ENCODE results near the gene GTF2A1. TPM values are rescaled to one million over a fixed set of nuclear protein-coding genes. Genes with fewer than 3 reads are reported as not detected.

Gene GTF2A1
- total and polyA plus RNA-seq, 2 experiments from 2014 or later, result 3.8 to 25.1 TPM

- no peak overlapping the region for H3K27ac ChIP-seq
- TF ChIP-seq EZH2phosphoT487 (IDR thresholded peaks at IDR 0.05; ENCODE audit: low read depth, severe bottlenecking, unreplicated experiment), result no peak
- no peak for TF ChIP-seq EZH2 (IDR thresholded peaks at IDR 0.05; ENCODE audit: borderline replicate concordance)
- TF ChIP-seq, protein P1, sequence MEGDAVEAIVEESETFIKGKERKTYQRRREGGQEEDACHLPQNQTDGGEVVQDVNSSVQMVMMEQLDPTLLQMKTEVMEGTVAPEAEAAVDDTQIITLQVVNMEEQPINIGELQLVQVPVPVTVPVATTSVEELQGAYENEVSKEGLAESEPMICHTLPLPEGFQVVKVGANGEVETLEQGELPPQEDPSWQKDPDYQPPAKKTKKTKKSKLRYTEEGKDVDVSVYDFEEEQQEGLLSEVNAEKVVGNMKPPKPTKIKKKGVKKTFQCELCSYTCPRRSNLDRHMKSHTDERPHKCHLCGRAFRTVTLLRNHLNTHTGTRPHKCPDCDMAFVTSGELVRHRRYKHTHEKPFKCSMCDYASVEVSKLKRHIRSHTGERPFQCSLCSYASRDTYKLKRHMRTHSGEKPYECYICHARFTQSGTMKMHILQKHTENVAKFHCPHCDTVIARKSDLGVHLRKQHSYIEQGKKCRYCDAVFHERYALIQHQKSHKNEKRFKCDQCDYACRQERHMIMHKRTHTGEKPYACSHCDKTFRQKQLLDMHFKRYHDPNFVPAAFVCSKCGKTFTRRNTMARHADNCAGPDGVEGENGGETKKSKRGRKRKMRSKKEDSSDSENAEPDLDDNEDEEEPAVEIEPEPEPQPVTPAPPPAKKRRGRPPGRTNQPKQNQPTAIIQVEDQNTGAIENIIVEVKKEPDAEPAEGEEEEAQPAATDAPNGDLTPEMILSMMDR (IDR thresholded peaks at IDR 0.05; ENCODE audit: poor library complexity), result no peak
- H3K36me3 ChIP-seq (replicated peaks; ENCODE audit: insufficient read depth, low read depth), result no peaks in the 10 kb centered on the region
- H3K9me3 ChIP-seq (ENCODE audit: low read depth), result no peaks in the 10 kb centered on the region
- no peaks in the 10 kb centered on the region for H3K27me3 ChIP-seq
- no peaks in the 10 kb centered on the region for H3K4me1 ChIP-seq (ENCODE audit: insufficient read depth)
- no peak for DNase-seq (ENCODE audit: low spot score)
- no peak overlapping the region for H3K4me2 ChIP-seq
- H2AFZ ChIP-seq, result no peak overlapping the region
- H3K9me2 ChIP-seq (replicated peaks; ENCODE audit: insufficient read depth), result no peaks in the 10 kb centered on the region
- WGBS (ENCODE audit: low lambda C conversion rate, missing lambda C conversion rate), result 74% methylated on average over 3 of the region's 3 CpGs
- no peaks in the 10 kb centered on the region for H4K20me1 ChIP-seq (ENCODE audit: insufficient read depth, poor library complexity, severe bottlenecking)
- H3K79me2 ChIP-seq, result no peaks in the 10 kb centered on the region
- H3K4me3 ChIP-seq, result no peak overlapping the region
Observed at GRCh38 chr14:81144824-81145603, 75.7 kb downstream of the GTF2A1 start.

GRCh38 chr14:81143793-81144192 is 77.0 kb downstream of the GTF2A1 start:
- Histone ChIP-seq H3K9me3 (ENCODE audit: low read depth) (no peaks in the 10 kb centered on the region), H4K20me1 (ENCODE audit: insufficient read depth, poor library complexity, severe bottlenecking) (no peaks in the 10 kb centered on the region), H3K27ac (no peak overlapping the region), H2AFZ (no peak overlapping the region), H3K79me2 (no peaks in the 10 kb centered on the region), H3K27me3 (no peaks in the 10 kb centered on the region), H3K4me1 (ENCODE audit: insufficient read depth) (no peaks in the 10 kb centered on the region), H3K36me3 (replicated peaks; ENCODE audit: insufficient read depth, low read depth) (no peaks in the 10 kb centered on the region), H3K4me3 (no peak overlapping the region), H3K9me2 (replicated peaks; ENCODE audit: insufficient read depth) (no peaks in the 10 kb centered on the region), H3K4me2 (no peak overlapping the region)
- TF ChIP-seq EZH2phosphoT487 (IDR thresholded peaks at IDR 0.05; ENCODE audit: low read depth, severe bottlenecking, unreplicated experiment), result no peak
- WGBS (ENCODE audit: low lambda C conversion rate, missing lambda C conversion rate), result 95% methylated on average over 8 of the region's 8 CpGs
- DNase-seq (ENCODE audit: low spot score), result no peak

DNA sequence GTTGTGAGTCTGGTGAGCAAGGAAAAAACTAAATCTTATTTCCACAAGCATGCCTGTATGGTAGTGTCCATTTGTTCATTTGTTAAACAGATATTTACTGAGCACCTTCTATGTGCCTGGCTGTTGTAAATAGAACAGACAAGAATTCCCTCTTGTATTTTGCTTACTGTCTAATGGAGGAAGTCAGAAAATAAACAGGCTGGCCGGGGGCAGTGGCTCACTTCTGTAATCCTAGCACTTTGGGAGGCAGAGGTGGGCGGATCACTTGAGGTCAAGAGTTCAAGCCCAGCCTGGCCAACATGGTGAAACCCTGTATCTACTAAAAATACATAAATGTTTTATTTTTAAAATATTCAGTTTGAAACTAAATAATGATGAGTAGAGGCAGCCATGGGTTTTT is 79.3 kb downstream of the GTF2A1 start:
- Histone ChIP-seq H3K4me3 (no peak overlapping the region), H3K4me1 (ENCODE audit: insufficient read depth) (no peaks in the 10 kb centered on the region), H3K9me2 (replicated peaks; ENCODE audit: insufficient read depth) (no peaks in the 10 kb centered on the region), H3K79me2 (no peaks in the 10 kb centered on the region), H2AFZ (no peak overlapping the region), H3K27ac (no peak overlapping the region), H4K20me1 (ENCODE audit: insufficient read depth, poor library complexity, severe bottlenecking) (no peaks in the 10 kb centered on the region), H3K36me3 (replicated peaks; ENCODE audit: insufficient read depth, low read depth) (no peaks in the 10 kb centered on the region), H3K4me2 (no peak overlapping the region), H3K27me3 (no peaks in the 10 kb centered on the region), H3K9me3 (ENCODE audit: low read depth) (no peaks in the 10 kb centered on the region)
- TF ChIP-seq, protein P1 (IDR thresholded peaks at IDR 0.05; ENCODE audit: poor library complexity), result no peak
- TF ChIP-seq EZH2 (IDR thresholded peaks at IDR 0.05; ENCODE audit: borderline replicate concordance) (no peak), EZH2phosphoT487 (IDR thresholded peaks at IDR 0.05; ENCODE audit: low read depth, severe bottlenecking, unreplicated experiment) (no peak)
- no peak for DNase-seq (ENCODE audit: low spot score)
- WGBS (ENCODE audit: low lambda C conversion rate, missing lambda C conversion rate), result 59% methylated on average over 2 of the region's 2 CpGs

DNA sequence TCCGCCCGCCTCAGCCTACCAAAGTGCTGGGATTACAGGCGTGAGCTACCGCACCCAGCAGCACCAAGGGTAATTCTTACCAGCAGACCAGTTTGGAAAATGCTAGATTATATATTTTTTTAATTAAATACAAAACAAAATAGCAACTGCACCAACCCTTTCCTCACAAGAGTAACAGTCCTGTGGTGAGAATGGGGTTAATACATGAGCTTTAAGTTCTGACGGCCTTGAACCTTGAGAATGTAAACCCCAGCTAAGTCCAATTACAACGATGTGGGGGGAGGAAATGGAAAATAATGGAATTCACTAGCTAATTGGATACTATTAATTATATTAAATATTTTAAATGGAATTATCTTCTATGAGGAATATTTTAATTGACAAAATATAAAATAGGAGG is 82.3 kb downstream of the GTF2A1 start:
- Histone ChIP-seq H3K9me3 (ENCODE audit: low read depth) (no peaks in the 10 kb centered on the region), H4K20me1 (ENCODE audit: insufficient read depth, poor library complexity, severe bottlenecking) (no peaks in the 10 kb centered on the region), H2AFZ (no peak overlapping the region), H3K27ac (no peak overlapping the region), H3K9me2 (replicated peaks; ENCODE audit: insufficient read depth) (no peaks in the 10 kb centered on the region), H3K79me2 (no peaks in the 10 kb centered on the region), H3K36me3 (replicated peaks; ENCODE audit: insufficient read depth, low read depth) (no peaks in the 10 kb centered on the region), H3K4me1 (ENCODE audit: insufficient read depth) (no peaks in the 10 kb centered on the region), H3K4me3 (no peak overlapping the region), H3K27me3 (no peaks in the 10 kb centered on the region), H3K4me2 (no peak overlapping the region)
- 81% methylated on average over 6 of the region's 6 CpGs for WGBS (ENCODE audit: low lambda C conversion rate, missing lambda C conversion rate)
- DNase-seq (ENCODE audit: low spot score), result no peak
- no peak for TF ChIP-seq EZH2 (IDR thresholded peaks at IDR 0.05; ENCODE audit: borderline replicate concordance)
- TF ChIP-seq EZH2phosphoT487 (IDR thresholded peaks at IDR 0.05; ENCODE audit: low read depth, severe bottlenecking, unreplicated experiment), result no peak
- TF ChIP-seq, protein P1 (IDR thresholded peaks at IDR 0.05; ENCODE audit: poor library complexity), result no peak
